Measurements from ENCODE around the gene POLR1E.

Gene POLR1E

GRCh38 chr9:37534901-37535300 is 49.2 kb downstream of the POLR1E start:
- DNase-seq (ENCODE audit: low read depth), result no peak

GRCh38 chr9:37538099-37538498 is 52.4 kb downstream of the POLR1E start:
- no peak for DNase-seq (ENCODE audit: low read depth)

DNA sequence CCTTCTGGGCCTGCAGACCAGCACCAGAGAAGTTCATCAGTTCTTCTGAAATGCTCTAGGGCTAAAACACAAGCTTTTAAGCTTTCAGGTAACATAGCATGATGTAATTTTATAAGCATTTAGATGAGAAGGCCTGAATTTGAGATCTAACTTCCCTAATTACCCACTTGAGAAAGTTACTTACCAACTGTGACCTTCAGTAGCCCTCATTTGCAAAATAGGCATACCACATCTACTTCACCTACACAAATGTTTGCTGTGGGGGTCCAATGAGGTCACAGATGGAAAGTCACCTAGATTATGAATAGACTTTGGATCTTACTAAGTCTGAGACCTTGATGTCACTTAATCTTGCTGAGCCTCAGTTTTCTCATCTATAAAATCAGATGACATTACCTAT is 53.9 kb downstream of the POLR1E start:
- no peak for DNase-seq (ENCODE audit: low read depth)

- no peak for DNase-seq (ENCODE audit: low read depth)
These were observed 54.9 kb downstream of the POLR1E start for GRCh38 chr9:37540634-37541033.

- no peak for DNase-seq (ENCODE audit: low read depth)
These were observed 55.7 kb downstream of the POLR1E start for GRCh38 chr9:37541465-37541864.

- DNase-seq (ENCODE audit: low read depth), result no peak
These were observed 56.7 kb downstream of the POLR1E start for GRCh38 chr9:37542488-37542887.

GRCh38 chr9:37542895-37543294 is 57.1 kb downstream of the POLR1E start:
- DNase-seq (ENCODE audit: low read depth), result no peak

GRCh38 chr9:37543468-37543867 is 57.7 kb downstream of the POLR1E start:
- no peak for DNase-seq (ENCODE audit: low read depth)

DNA sequence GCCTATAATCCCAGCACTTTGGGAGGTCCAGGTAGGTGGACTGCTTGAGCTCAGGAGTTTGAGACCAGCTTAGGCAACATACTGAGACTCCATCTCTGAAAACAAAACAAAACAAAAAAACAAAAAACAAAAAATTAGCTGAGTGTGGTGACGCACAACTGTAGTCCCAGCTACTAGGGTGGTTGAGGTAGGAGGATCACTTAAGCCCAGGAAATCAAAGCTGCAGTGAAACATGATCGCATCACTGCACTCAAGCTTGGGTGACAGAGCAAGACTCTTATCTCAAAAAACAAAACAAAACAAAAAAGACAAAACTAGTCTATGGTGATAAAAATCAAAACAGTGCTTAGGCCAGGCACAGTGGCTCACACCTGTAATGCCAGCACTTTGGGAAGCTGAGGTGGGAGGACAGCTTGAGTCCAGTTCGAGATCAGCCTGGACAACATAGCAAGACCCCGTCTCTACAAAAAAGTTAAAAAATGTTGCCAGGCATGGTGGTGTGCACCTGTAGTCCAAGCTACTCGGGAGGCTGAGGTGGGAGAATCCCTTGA is 61.7 kb downstream of the POLR1E start:
- no peak for DNase-seq (ENCODE audit: low read depth)

DNA sequence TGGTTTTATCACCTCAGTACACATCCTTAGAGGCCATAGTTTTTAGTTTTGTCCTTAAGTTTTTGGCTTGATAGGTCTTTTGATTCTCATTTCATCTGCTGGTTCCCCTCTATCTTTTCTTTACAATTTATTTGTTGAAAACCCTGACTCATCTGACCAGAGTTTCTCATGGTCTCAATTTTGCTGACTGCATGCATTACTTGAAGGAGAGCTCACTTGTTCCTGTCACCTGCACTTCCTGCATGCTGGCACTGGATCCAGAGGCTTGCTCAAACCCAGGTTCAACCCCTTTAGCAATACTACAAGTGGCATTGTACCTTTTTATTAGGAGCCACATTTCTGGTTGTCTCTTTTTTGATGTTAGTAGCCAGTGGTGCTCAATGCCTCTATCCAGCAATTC is 63.8 kb downstream of the POLR1E start:
- no peak for DNase-seq (ENCODE audit: low read depth)

DNA sequence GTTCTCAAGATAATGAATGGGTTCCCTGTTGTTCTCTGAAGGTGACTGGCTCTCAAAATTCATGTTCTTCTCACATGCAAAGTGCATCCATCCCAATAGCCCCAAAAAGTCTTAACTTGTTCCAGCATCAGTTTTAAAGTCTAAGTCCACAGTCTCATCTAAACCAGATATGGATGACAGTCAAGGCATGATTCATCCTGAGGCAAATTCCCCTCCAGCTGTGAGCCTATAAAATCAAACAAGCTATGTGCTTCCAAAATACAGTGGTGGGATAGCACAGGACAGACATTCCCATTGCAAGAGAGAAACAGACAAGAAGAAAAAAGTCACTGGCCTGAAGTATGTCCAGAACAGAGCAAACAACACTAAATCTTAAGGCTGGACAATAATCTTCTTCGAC is 65.0 kb downstream of the POLR1E start:
- DNase-seq (ENCODE audit: low read depth), result no peak

DNA sequence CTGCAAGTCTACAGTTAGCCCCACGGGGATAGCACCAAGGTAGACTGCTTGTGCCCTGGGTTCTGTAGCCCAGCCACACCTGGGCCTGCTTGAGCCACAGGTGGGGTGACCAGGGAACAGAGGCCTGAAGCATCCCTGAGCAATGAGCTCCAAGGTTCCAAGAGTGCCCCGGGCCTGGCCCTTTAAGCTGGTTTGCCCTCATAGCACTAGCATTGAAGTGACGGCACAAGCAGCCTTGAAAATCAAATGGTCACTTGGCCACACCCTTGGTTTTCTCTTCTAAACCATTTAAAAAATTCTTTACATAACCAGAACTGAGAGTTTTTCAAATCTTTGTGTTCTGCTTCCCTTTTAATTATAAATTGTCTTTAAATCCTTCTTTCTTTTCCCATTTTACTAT is 65.7 kb downstream of the POLR1E start:
- no peak for DNase-seq (ENCODE audit: low read depth)

- DNase-seq (ENCODE audit: low read depth), result no peak
These were observed 66.1 kb downstream of the POLR1E start for GRCh38 chr9:37551888-37552287.
